ENCODE measurements around the gene SLC30A9. TPM values are rescaled to one million over a fixed set of nuclear protein-coding genes. Genes with fewer than 3 reads are reported as not detected.

The SLC30A9 gene
- total RNA-seq (2022) = 43.4 and 45.5 TPM in 2 replicates
- Bru-seq, nascent RNA = percentile 80 among the genes with signal in this experiment
- BruChase-seq, experiment 1, labeled RNA remaining after a 6-hour chase = percentile 70 among the genes with signal in this experiment
- percentile 73 among the genes with signal in this experiment for BruChase-seq, experiment 2, labeled RNA remaining after a 2-hour chase
- long read RNA-seq, full-length matches to known transcripts = 42 of 69 reads
- long read RNA-seq, partial matches to known transcripts = 15 of 69 reads
- long read RNA-seq, other reads (novel, unspliced or antisense) = 12 of 69 reads

- peaks cover 28% of the 10 kb centered on the region for H3K36me3 Mint-ChIP-seq (ENCODE audit: insufficient read depth, unreplicated experiment)
- no peaks in the 10 kb centered on the region for H3K27me3 Mint-ChIP-seq (ENCODE audit: unreplicated experiment)
- BruUV-seq (replicated peaks) = no TSS peak
- H3K4me3 Mint-ChIP-seq (ENCODE audit: low read depth, unreplicated experiment) = peak within 1 kb of the TSS; percentile 88
- CTCF ChIA-PET = interaction anchor here (0.7 kb wide), 1 partner anchor 23 kb away, joined by 13 read pairs; no protein-coding TSS in a partner anchor
- H3K4me1 Mint-ChIP-seq (ENCODE audit: low read depth, unreplicated experiment) = no peaks in the 10 kb centered on the region
- no peak for TF ChIP-seq CTCF (IDR thresholded peaks at IDR 0.05; ENCODE audit: unreplicated experiment)
- H3K27ac Mint-ChIP-seq (ENCODE audit: unreplicated experiment) = peak within 1 kb of the TSS; percentile 98
- H3K9me3 Mint-ChIP-seq (ENCODE audit: low read depth, unreplicated experiment) = no peaks in the 10 kb centered on the region
- intact Hi-C loops (cut with micrococcal nuclease; ENCODE audit: unreplicated experiment) = no loop called here
- DNase-seq = peak; percentile 85
Observed at GRCh38 chr4:41990365-41991111, at the start of gene SLC30A9. TSS of gene SLC30A9 (plus strand) at chr4:41990530. CDS start at chr4:41990652, 122 bp downstream.

GRCh38 chr4:41940834-41941233 is 49.5 kb upstream of the SLC30A9 start:
- CTCF ChIA-PET = interaction anchor here (0.7 kb wide), 2 partner anchors 9 to 155 kb away, joined by 3 to 5 read pairs; no protein-coding TSS in a partner anchor
- TF ChIP-seq CTCF (IDR thresholded peaks at IDR 0.05; ENCODE audit: unreplicated experiment) = no peak
- DNase-seq = no peak
- Mint-ChIP-seq H3K4me1 (ENCODE audit: low read depth, unreplicated experiment) (no peaks in the 10 kb centered on the region), H3K36me3 (ENCODE audit: insufficient read depth, unreplicated experiment) (peaks cover 35% of the 10 kb centered on the region), H3K9me3 (ENCODE audit: low read depth, unreplicated experiment) (no peaks in the 10 kb centered on the region), H3K27ac (ENCODE audit: unreplicated experiment) (no peak overlapping the region), H3K4me3 (ENCODE audit: low read depth, unreplicated experiment) (no peak overlapping the region), H3K27me3 (ENCODE audit: unreplicated experiment) (no peaks in the 10 kb centered on the region)
- intact Hi-C loops (cut with micrococcal nuclease; ENCODE audit: unreplicated experiment) = no loop called here
- no TSS peak for BruUV-seq (replicated peaks)

- H3K9me3 Mint-ChIP-seq (ENCODE audit: low read depth, unreplicated experiment) = no peaks in the 10 kb centered on the region
- H3K27me3 Mint-ChIP-seq (ENCODE audit: unreplicated experiment) = no peaks in the 10 kb centered on the region
- DNase-seq = no peak
- H3K36me3 Mint-ChIP-seq (ENCODE audit: insufficient read depth, unreplicated experiment) = peaks cover 21% of the 10 kb centered on the region
- intact Hi-C loops (cut with micrococcal nuclease; ENCODE audit: unreplicated experiment) = no loop called here
- CTCF ChIA-PET = no interaction called here
- H3K4me1 Mint-ChIP-seq (ENCODE audit: low read depth, unreplicated experiment) = no peaks in the 10 kb centered on the region
- TF ChIP-seq CTCF (IDR thresholded peaks at IDR 0.05; ENCODE audit: unreplicated experiment) = no peak
- BruUV-seq (replicated peaks) = no TSS peak
- no peak overlapping the region for H3K27ac Mint-ChIP-seq (ENCODE audit: unreplicated experiment)
- H3K4me3 Mint-ChIP-seq (ENCODE audit: low read depth, unreplicated experiment) = no peak overlapping the region
Observed at GRCh38 chr4:41943506-41943905, 46.8 kb upstream of the SLC30A9 start.

GRCh38 chr4:41944089-41944488 is 46.2 kb upstream of the SLC30A9 start:
- Mint-ChIP-seq H3K9me3 (ENCODE audit: low read depth, unreplicated experiment) (no peaks in the 10 kb centered on the region), H3K27me3 (ENCODE audit: unreplicated experiment) (no peaks in the 10 kb centered on the region), H3K36me3 (ENCODE audit: insufficient read depth, unreplicated experiment) (peaks cover 15% of the 10 kb centered on the region), H3K4me3 (ENCODE audit: low read depth, unreplicated experiment) (no peak overlapping the region), H3K4me1 (ENCODE audit: low read depth, unreplicated experiment) (no peaks in the 10 kb centered on the region), H3K27ac (ENCODE audit: unreplicated experiment) (no peak overlapping the region)
- no TSS peak for BruUV-seq (replicated peaks)
- no peak for DNase-seq
- intact Hi-C loops (cut with micrococcal nuclease; ENCODE audit: unreplicated experiment) = no loop called here
- no peak for TF ChIP-seq CTCF (IDR thresholded peaks at IDR 0.05; ENCODE audit: unreplicated experiment)
- CTCF ChIA-PET = interaction anchor here (0.6 kb wide), 1 partner anchor 19 kb away, joined by 5 read pairs; no protein-coding TSS in a partner anchor
